ENCODE data around the gene KLK11. TPM values are rescaled to one million over a fixed set of nuclear protein-coding genes. Genes with fewer than 3 reads are reported as not detected.

Gene KLK11
- total RNA-seq, 1 donor from 2014 or later, result not detected

GRCh38 chr19:51065221-51065960, 39.0 kb upstream of the KLK11 start:
- no peak overlapping the region for H3K4me3 ChIP-seq (ENCODE audit: low read depth, low read length)
- no peak for DNase-seq (ENCODE audit: low read depth)
- TF ChIP-seq, protein P1, sequence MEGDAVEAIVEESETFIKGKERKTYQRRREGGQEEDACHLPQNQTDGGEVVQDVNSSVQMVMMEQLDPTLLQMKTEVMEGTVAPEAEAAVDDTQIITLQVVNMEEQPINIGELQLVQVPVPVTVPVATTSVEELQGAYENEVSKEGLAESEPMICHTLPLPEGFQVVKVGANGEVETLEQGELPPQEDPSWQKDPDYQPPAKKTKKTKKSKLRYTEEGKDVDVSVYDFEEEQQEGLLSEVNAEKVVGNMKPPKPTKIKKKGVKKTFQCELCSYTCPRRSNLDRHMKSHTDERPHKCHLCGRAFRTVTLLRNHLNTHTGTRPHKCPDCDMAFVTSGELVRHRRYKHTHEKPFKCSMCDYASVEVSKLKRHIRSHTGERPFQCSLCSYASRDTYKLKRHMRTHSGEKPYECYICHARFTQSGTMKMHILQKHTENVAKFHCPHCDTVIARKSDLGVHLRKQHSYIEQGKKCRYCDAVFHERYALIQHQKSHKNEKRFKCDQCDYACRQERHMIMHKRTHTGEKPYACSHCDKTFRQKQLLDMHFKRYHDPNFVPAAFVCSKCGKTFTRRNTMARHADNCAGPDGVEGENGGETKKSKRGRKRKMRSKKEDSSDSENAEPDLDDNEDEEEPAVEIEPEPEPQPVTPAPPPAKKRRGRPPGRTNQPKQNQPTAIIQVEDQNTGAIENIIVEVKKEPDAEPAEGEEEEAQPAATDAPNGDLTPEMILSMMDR (IDR thresholded peaks at IDR 0.05; ENCODE audit: insufficient read depth, low read length, poor library complexity, severe bottlenecking), result no peak

DNA sequence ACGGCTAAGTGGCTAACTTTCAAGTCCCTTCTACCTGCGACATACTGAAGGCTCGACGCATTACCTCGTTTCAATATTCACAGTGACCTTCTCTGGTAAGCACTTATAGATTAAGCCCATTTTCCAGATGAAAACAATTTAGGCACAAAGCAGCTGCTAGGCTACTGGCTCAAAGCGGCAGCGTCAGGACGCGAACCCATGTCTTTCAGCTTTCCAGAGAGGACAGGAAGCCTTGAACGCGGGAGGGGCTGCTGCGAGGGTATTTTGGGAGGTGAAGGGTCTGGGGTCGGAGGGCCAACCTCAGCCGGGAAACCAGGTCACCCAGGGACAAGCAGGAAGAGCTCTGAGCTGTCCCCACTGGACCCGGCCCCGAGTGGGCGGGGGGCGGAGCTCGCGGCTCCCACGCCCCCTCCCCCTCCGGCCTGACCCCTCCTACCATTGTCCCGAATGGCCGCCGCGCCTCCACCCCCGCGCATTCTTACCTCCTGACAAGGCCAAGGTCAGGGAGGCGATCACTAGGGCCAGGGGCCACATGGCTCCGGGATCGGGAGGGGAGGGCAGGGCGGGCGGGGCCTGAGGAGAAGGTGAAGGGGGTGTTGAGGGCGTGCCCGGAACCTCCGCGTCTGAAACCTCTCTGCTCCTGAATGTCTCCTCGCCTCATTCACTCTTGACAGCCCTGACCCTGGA, 38.3 kb upstream of the KLK11 start, which contains the start of gene KLK13:
TSS of gene KLK13 (minus strand) at position 559 of the 687 bp plus-strand sequence. CDS start at position 534, 25 bp downstream.
- H3K4me3 ChIP-seq (ENCODE audit: low read depth, low read length), result peak within 1 kb of the TSS; percentile 0
- DNase-seq (ENCODE audit: low read depth), result no peak
- H3K27me3 ChIP-seq (ENCODE audit: control insufficient read depth, insufficient read depth, low read length), result no peaks in the 10 kb centered on the region
- TF ChIP-seq, protein P1 (IDR thresholded peaks at IDR 0.05; ENCODE audit: insufficient read depth, low read length, poor library complexity, severe bottlenecking), result no peak
- no peaks in the 10 kb centered on the region for H3K36me3 ChIP-seq (ENCODE audit: control insufficient read depth, insufficient read depth, low read length)

More at GRCh38 chr19:51065221-51065960, 39.0 kb upstream of the KLK11 start:
- no peaks in the 10 kb centered on the region for H3K27me3 ChIP-seq (ENCODE audit: control insufficient read depth, insufficient read depth, low read length)
- H3K36me3 ChIP-seq (ENCODE audit: control insufficient read depth, insufficient read depth, low read length), result no peaks in the 10 kb centered on the region

GRCh38 chr19:51063664-51064063, 37.2 kb upstream of the KLK11 start:
- Histone ChIP-seq H3K36me3 (ENCODE audit: control insufficient read depth, insufficient read depth, low read length) (no peaks in the 10 kb centered on the region), H3K27me3 (ENCODE audit: control insufficient read depth, insufficient read depth, low read length) (no peaks in the 10 kb centered on the region), H3K4me3 (ENCODE audit: low read depth, low read length) (no peak overlapping the region)
- TF ChIP-seq, protein P1 (IDR thresholded peaks at IDR 0.05; ENCODE audit: insufficient read depth, low read length, poor library complexity, severe bottlenecking), result no peak
- no peak for DNase-seq (ENCODE audit: low read depth)

GRCh38 chr19:51060973-51061372, 34.6 kb upstream of the KLK11 start:
- TF ChIP-seq, protein P1 (IDR thresholded peaks at IDR 0.05; ENCODE audit: insufficient read depth, low read length, poor library complexity, severe bottlenecking), result no peak
- no peaks in the 10 kb centered on the region for H3K36me3 ChIP-seq (ENCODE audit: control insufficient read depth, insufficient read depth, low read length)
- H3K4me3 ChIP-seq (ENCODE audit: low read depth, low read length), result no peak overlapping the region
- H3K27me3 ChIP-seq (ENCODE audit: control insufficient read depth, insufficient read depth, low read length), result no peaks in the 10 kb centered on the region
- DNase-seq (ENCODE audit: low read depth), result no peak

DNA sequence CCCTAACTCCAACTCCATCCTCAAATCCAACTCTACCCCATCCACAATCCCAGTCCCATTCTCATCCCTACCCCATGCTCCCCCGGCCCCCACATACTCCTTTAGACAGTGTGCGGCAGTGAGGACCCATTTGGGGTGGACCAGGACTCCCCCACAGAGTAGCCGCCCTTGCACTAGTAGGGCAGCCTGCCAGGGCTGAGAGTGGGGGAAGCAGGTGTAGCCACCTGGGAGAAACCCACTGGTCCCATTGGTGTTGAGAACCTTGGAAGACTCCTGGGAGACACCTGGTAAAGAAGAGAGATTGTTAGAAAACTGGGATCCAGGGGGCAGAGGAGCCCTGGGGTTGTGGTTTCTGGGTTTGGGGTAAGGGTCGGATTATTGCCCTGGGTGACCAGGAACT, 33.9 kb upstream of the KLK11 start:
- no peak for DNase-seq (ENCODE audit: low read depth)
- no peaks in the 10 kb centered on the region for H3K36me3 ChIP-seq (ENCODE audit: control insufficient read depth, insufficient read depth, low read length)
- no peaks in the 10 kb centered on the region for H3K27me3 ChIP-seq (ENCODE audit: control insufficient read depth, insufficient read depth, low read length)
- no peak overlapping the region for H3K4me3 ChIP-seq (ENCODE audit: low read depth, low read length)
- TF ChIP-seq, protein P1 (IDR thresholded peaks at IDR 0.05; ENCODE audit: insufficient read depth, low read length, poor library complexity, severe bottlenecking), result no peak
